Ishikawa (cell line): ENCODE results near the gene TOMM6.

Source experiments
- CEBPB ChIP-seq: IDR thresholded peaks from 2 replicates; pipeline ENCODE4 v1.6.1; 2012
- CREB1 ChIP-seq: IDR thresholded peaks from 2 replicates; pipeline ENCODE4 v1.6.1; 2012; ENCODE audit warnings: low read depth
- EGR1 ChIP-seq: IDR thresholded peaks from 2 replicates; pipeline ENCODE4 v1.6.1; 2012
- EP300 ChIP-seq: IDR thresholded peaks from 2 replicates; pipeline ENCODE4 v1.6.1; 2012; ENCODE audit warnings: borderline replicate concordance
- FOXM1 ChIP-seq: IDR thresholded peaks from 2 replicates; pipeline ENCODE4 v1.6.1; 2012; ENCODE audit warnings: low read depth, borderline replicate concordance
- MAX ChIP-seq: IDR thresholded peaks from 2 replicates; pipeline ENCODE4 v1.6.1; 2012
- NFIC ChIP-seq: IDR thresholded peaks from 2 replicates; pipeline ENCODE4 v1.6.1; 2012
- RAD21 ChIP-seq: IDR thresholded peaks from 2 replicates; pipeline ENCODE4 v1.6.1; 2012; ENCODE audit warnings: low read depth
- TAF1 ChIP-seq: IDR thresholded peaks from 2 replicates; pipeline ENCODE4 v1.6.1; 2012; ENCODE audit warnings: low read depth, mild to moderate bottlenecking
- TCF12 ChIP-seq: IDR thresholded peaks from 2 replicates; pipeline ENCODE4 v1.6.1; 2012; ENCODE audit warnings: low read depth
- TEAD4 ChIP-seq: IDR thresholded peaks from 2 replicates; pipeline ENCODE4 v1.6.1; 2012
- USF1 ChIP-seq: IDR thresholded peaks from 2 replicates; pipeline ENCODE4 v1.6.1; 2012
- YY1 ChIP-seq: IDR thresholded peaks from 2 replicates; pipeline ENCODE4 v1.6.1; 2012; ENCODE audit warnings: low read depth
- ZBTB7A ChIP-seq: IDR thresholded peaks from 2 replicates; pipeline ENCODE4 v1.6.1; 2012; ENCODE audit warnings: low read depth
- TF ChIP-seq, protein P1 (sequence below): IDR thresholded peaks from 2 replicates; pipeline ENCODE4 v1.6.1; 2012; ENCODE audit warnings: low read depth, mild to moderate bottlenecking

The TOMM6 gene

GRCh38 chr6:41836022-41836659 is 48.6 kb downstream of the TOMM6 start:
- TF ChIP-seq FOXM1 (no peak), NFIC (no peak), USF1 (no peak), CEBPB (no peak), MAX (no peak), TEAD4 (no peak)

DNA sequence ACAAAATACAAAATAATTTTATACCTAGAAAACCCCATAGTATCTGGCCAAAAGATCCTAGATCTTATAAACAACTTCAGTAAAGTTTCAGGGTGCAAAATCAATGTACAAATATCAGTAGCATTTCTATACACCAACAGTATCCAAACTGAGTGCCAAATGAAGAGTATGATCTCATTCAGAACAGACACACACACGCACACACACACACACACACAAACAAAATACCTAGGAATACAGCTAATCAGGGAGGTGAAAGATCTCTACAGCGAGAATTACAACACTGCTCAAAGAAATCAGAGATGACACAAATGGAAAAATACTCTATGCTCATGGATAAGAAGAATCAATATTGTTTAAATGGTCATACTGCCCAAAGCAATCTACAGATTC is 49.2 kb downstream of the TOMM6 start:
- TF ChIP-seq NFIC (no peak), EGR1 (no peak), RAD21 (no peak), CEBPB (no peak), MAX (no peak), TCF12 (no peak), USF1 (no peak), FOXM1 (no peak), TAF1 (no peak), CREB1 (no peak), ZBTB7A (no peak), EP300 (no peak), YY1 (no peak), TEAD4 (no peak)
- TF ChIP-seq, protein P1, sequence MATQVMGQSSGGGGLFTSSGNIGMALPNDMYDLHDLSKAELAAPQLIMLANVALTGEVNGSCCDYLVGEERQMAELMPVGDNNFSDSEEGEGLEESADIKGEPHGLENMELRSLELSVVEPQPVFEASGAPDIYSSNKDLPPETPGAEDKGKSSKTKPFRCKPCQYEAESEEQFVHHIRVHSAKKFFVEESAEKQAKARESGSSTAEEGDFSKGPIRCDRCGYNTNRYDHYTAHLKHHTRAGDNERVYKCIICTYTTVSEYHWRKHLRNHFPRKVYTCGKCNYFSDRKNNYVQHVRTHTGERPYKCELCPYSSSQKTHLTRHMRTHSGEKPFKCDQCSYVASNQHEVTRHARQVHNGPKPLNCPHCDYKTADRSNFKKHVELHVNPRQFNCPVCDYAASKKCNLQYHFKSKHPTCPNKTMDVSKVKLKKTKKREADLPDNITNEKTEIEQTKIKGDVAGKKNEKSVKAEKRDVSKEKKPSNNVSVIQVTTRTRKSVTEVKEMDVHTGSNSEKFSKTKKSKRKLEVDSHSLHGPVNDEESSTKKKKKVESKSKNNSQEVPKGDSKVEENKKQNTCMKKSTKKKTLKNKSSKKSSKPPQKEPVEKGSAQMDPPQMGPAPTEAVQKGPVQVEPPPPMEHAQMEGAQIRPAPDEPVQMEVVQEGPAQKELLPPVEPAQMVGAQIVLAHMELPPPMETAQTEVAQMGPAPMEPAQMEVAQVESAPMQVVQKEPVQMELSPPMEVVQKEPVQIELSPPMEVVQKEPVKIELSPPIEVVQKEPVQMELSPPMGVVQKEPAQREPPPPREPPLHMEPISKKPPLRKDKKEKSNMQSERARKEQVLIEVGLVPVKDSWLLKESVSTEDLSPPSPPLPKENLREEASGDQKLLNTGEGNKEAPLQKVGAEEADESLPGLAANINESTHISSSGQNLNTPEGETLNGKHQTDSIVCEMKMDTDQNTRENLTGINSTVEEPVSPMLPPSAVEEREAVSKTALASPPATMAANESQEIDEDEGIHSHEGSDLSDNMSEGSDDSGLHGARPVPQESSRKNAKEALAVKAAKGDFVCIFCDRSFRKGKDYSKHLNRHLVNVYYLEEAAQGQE = no peak
